ENCODE results near the gene SLC37A1.

GRCh38 chr21:42575111-42575510, 61.5 kb downstream of the SLC37A1 start:
- no peak for TF ChIP-seq POLR2A (IDR thresholded peaks at IDR 0.05)
- no peak for TF ChIP-seq EP300 (IDR thresholded peaks at IDR 0.05)
- no peak for TF ChIP-seq CTCF (IDR thresholded peaks at IDR 0.05)
- TF ChIP-seq POLR2AphosphoS5 (IDR thresholded peaks at IDR 0.05), result no peak

Measured in sigmoid colon (tissue), 4 donors.